HepG2 (cell line): ENCODE results near the gene ETF1. TPM values are rescaled to one million over a fixed set of nuclear protein-coding genes. Genes with fewer than 3 reads are reported as not detected.

Experiments
- FOXC1 ChIP-seq: sonication (generic); formaldehyde crosslinking; IDR thresholded peaks from 2 replicates; pipeline ENCODE4 v1.8.0; 2022; ENCODE audit warnings: mild to moderate bottlenecking, missing genetic modification reagents, borderline replicate concordance
- HIVEP1 ChIP-seq: sonication (generic); formaldehyde crosslinking; IDR thresholded peaks from 2 replicates; pipeline ENCODE4 v1.4.0; 2020; ENCODE audit warnings: mild to moderate bottlenecking, missing genetic modification reagents
- MAFK ChIP-seq, 2 experiments: IDR thresholded peaks in 1 of 2; conservative IDR thresholded peaks in 1 of 2; 2 replicates each; pipeline ENCODE4 v1.6.1; 2011; ENCODE audit warnings: improper control_type of control experiment in 2 of 2, low read length in 2 of 2
- MAZ ChIP-seq, 2 experiments: sonication (generic) in 1 of 2; formaldehyde crosslinking in 1 of 2; IDR thresholded peaks; 2 replicates each; pipeline versions ENCODE4 v1.5.0 to v1.6.1; 2012 to 2020; ENCODE audit warnings: low read depth in 2 of 2, mild to moderate bottlenecking in 2 of 2, borderline replicate concordance in 1 of 2, improper control_type of control experiment in 1 of 2, low read length in 1 of 2, missing genetic modification reagents in 1 of 2, moderate library complexity in 1 of 2
- MEF2D ChIP-seq: sonication (generic); formaldehyde crosslinking; IDR thresholded peaks from 2 replicates; pipeline ENCODE4 v1.5.1; 2020; ENCODE audit warnings: mild to moderate bottlenecking, missing genetic modification reagents
- MIXL1 ChIP-seq: IDR thresholded peaks from 2 replicates; pipeline ENCODE4 v1.6.1; 2016
- NONO ChIP-seq, 2 experiments: fragments of 450-650 bp in 1 of 2; sonication (generic) in 1 of 2; formaldehyde crosslinking in 1 of 2; IDR thresholded peaks in 1 of 2; conservative IDR thresholded peaks in 1 of 2; 2 replicates each; pipeline versions ENCODE4 v1.6.1 to v1.8.0; 2017 to 2022; ENCODE audit warnings: mild to moderate bottlenecking in 1 of 2, missing genetic modification reagents in 1 of 2, moderate library complexity in 1 of 2
- PAWR ChIP-seq: sonication (generic); formaldehyde crosslinking; IDR thresholded peaks from 2 replicates; pipeline ENCODE4 v1.4.0; 2020; ENCODE audit warnings: missing genetic modification reagents, mild to moderate bottlenecking, borderline replicate concordance
- RBAK ChIP-seq: sonication (generic); formaldehyde crosslinking; IDR thresholded peaks from 2 replicates; pipeline ENCODE4 v1.5.1; 2020; ENCODE audit warnings: mild to moderate bottlenecking, missing genetic modification reagents
- SATB2 ChIP-seq: sonication (generic); formaldehyde crosslinking; IDR thresholded peaks from 2 replicates; pipeline ENCODE4 v1.5.0; 2020; ENCODE audit warnings: missing genetic modification reagents
- WIZ ChIP-seq: sonication (generic); formaldehyde crosslinking; IDR thresholded peaks from 2 replicates; pipeline ENCODE4 v1.5.1; 2020; ENCODE audit warnings: mild to moderate bottlenecking, missing genetic modification reagents
- ZBTB3 ChIP-seq: sonication (generic); formaldehyde crosslinking; IDR thresholded peaks from 2 replicates; pipeline ENCODE4 v1.4.0; 2020; ENCODE audit warnings: low read depth, mild to moderate bottlenecking, moderate library complexity, missing genetic modification reagents, borderline replicate concordance
- ZNF205 ChIP-seq: IDR thresholded peaks from 2 replicates; pipeline ENCODE4 v1.6.1; 2018; ENCODE audit warnings: missing biosample characterization, missing genetic modification reagents
- ZNF253 ChIP-seq: sonication (generic); formaldehyde crosslinking; IDR thresholded peaks from 2 replicates; pipeline ENCODE4 v1.8.0; 2022; ENCODE audit warnings: mild to moderate bottlenecking, missing genetic modification reagents, borderline replicate concordance
- ZNF337 ChIP-seq: sonication (generic); formaldehyde crosslinking; IDR thresholded peaks from 2 replicates; pipeline ENCODE4 v1.5.1; 2020; ENCODE audit warnings: missing genetic modification reagents, low read depth, mild to moderate bottlenecking, borderline replicate concordance
- ZNF451 ChIP-seq: sonication (generic); formaldehyde crosslinking; IDR thresholded peaks from 2 replicates; pipeline ENCODE4 v1.5.0; 2020; ENCODE audit warnings: mild to moderate bottlenecking, missing genetic modification reagents
- ZNF546 ChIP-seq: sonication (generic); formaldehyde crosslinking; conservative IDR thresholded peaks from 2 replicates; pipeline ENCODE4 v1.8.1; 2023; ENCODE audit warnings: mild to moderate bottlenecking, missing genetic modification reagents
- ZNF563 ChIP-seq: sonication (generic); formaldehyde crosslinking; IDR thresholded peaks from 2 replicates; pipeline ENCODE4 v1.8.0; 2022; ENCODE audit warnings: mild to moderate bottlenecking, moderate library complexity, missing genetic modification reagents
- ZSCAN29 ChIP-seq: sonication (generic); formaldehyde crosslinking; conservative IDR thresholded peaks from 2 replicates; pipeline ENCODE4 v1.4.0; 2020; ENCODE audit warnings: mild to moderate bottlenecking, missing genetic modification reagents
- polyA plus RNA-seq, 8 experiments: library from polyadenylated mRNA; depleted of rRNA in 3 of 8; stranded (reverse) in 7 of 8; unstranded in 1 of 8; fragments of >200 nt; fragmentation: Illumina TruSeq in 4 of 8; extraction: Trizol in 4 of 8; gene quantifications; 2 replicates each; pipeline versions ENCODE4 v1.2.1 to v1.2.3, GENCODE V29; 2011 to 2016; ENCODE audit warnings: low read depth in 4 of 8, missing spikeins in 1 of 8, mixed read lengths in 1 of 8; ENCODE audit not compliant: insufficient read depth in 1 of 8
- total RNA-seq, 5 experiments: library from RNA; depleted of rRNA; stranded (reverse); fragments of >200 nt; fragmentation: Illumina TruSeq; extraction: Trizol; gene quantifications; 2 replicates each; pipeline ENCODE4 v1.2.3, GENCODE V29; 2016; ENCODE audit warnings: low read depth in 1 of 5
- TF ChIP-seq, protein P1 (sequence below): IDR thresholded peaks from 2 replicates; pipeline ENCODE4 v1.4.0; 2020; ENCODE audit warnings: mild to moderate bottlenecking, missing genetic modification reagents
- TF ChIP-seq, protein P2 (sequence below): sonication (generic); formaldehyde crosslinking; IDR thresholded peaks from 2 replicates; pipeline ENCODE4 v1.9.0; 2021; ENCODE audit warnings: missing genetic modification reagents, mild to moderate bottlenecking, borderline replicate concordance
- TF ChIP-seq, protein P3 (sequence below): conservative IDR thresholded peaks from 2 replicates; pipeline ENCODE4 v1.6.1; 2018; ENCODE audit warnings: missing genetic modification reagents
- TF ChIP-seq, protein P4 (sequence below): sonication (generic); formaldehyde crosslinking; IDR thresholded peaks from 2 replicates; pipeline ENCODE4 v1.8.1; 2023; ENCODE audit warnings: mild to moderate bottlenecking, missing genetic modification reagents, borderline replicate concordance

The ETF1 gene
- total and polyA plus RNA-seq, 2 of the 13 experiments (the other 11 are each of a cell fraction or from before 2014, with no cell fraction given), result 52.1 to 184 TPM

DNA sequence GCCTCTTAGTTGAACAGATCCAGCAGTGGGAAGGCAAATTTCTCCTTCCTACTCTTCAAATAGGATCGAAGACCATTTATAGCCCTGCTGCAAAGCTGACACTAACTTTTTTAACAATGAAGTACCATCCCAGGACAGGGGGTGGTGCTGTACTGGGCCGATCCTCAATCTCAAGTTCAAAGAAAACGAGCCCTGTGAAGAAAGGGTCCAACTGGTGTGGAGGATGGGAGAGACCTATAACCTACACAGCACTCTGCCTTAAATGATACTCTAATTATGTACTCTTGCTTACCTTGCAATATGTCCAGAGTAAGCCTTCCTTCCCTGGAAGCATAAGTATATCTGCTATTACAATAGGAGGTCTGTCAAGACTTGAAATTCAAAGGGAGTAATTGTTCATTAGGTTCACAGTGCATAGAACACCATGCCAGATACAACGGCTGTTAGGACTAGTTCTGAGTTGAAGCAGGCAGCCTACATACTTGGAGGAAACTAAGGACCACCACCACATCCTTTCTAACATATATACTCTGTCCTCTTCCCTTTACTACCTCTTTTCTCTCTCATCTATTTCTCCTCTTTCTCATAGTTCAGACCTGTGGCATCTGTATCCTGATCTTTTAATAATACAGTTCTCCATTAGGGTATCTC, 6.2 kb downstream of the ETF1 start (continued):
- TF ChIP-seq, protein P1, sequence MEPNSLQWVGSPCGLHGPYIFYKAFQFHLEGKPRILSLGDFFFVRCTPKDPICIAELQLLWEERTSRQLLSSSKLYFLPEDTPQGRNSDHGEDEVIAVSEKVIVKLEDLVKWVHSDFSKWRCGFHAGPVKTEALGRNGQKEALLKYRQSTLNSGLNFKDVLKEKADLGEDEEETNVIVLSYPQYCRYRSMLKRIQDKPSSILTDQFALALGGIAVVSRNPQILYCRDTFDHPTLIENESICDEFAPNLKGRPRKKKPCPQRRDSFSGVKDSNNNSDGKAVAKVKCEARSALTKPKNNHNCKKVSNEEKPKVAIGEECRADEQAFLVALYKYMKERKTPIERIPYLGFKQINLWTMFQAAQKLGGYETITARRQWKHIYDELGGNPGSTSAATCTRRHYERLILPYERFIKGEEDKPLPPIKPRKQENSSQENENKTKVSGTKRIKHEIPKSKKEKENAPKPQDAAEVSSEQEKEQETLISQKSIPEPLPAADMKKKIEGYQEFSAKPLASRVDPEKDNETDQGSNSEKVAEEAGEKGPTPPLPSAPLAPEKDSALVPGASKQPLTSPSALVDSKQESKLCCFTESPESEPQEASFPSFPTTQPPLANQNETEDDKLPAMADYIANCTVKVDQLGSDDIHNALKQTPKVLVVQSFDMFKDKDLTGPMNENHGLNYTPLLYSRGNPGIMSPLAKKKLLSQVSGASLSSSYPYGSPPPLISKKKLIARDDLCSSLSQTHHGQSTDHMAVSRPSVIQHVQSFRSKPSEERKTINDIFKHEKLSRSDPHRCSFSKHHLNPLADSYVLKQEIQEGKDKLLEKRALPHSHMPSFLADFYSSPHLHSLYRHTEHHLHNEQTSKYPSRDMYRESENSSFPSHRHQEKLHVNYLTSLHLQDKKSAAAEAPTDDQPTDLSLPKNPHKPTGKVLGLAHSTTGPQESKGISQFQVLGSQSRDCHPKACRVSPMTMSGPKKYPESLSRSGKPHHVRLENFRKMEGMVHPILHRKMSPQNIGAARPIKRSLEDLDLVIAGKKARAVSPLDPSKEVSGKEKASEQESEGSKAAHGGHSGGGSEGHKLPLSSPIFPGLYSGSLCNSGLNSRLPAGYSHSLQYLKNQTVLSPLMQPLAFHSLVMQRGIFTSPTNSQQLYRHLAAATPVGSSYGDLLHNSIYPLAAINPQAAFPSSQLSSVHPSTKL (CRISPR knock-in tag), result peak; percentile 35; the same call in 1 of the 2 replicates
- TF ChIP-seq PAWR (CRISPR knock-in tag) (no peak), ZBTB3 (CRISPR knock-in tag) (no peak), NONO (IDR thresholded peaks at IDR 0.05) (no peak), NONO (CRISPR knock-in tag; conservative IDR thresholded peaks at IDR 0.05) (no peak), ZNF205 (no peak), HIVEP1 (CRISPR knock-in tag) (no peak), MAZ (IDR thresholded peaks at IDR 0.05; ENCODE audit: borderline replicate concordance, low read depth, low read length) (no peak), MAZ (CRISPR knock-in tag; IDR thresholded peaks at IDR 0.05; ENCODE audit: low read depth) (no peak), SATB2 (CRISPR knock-in tag) (no peak), ZNF546 (CRISPR knock-in tag) (no peak), MIXL1 (CRISPR knock-in tag) (0 out of 2 replicates have a peak, but pooled peaks have one; percentile 14), FOXC1 (CRISPR knock-in tag) (no peak), MAFK (conservative IDR thresholded peaks at IDR 0.05 in 1 of 2, IDR thresholded peaks at IDR 0.05 in 1 of 2; ENCODE audit: low read length in 2 of 2) (peak; percentile 31 to 43; a peak in 1 of 4 replicates), ZNF451 (CRISPR knock-in tag) (no peak), RBAK (no peak), ZNF253 (CRISPR knock-in tag) (no peak), ZNF563 (CRISPR knock-in tag) (no peak), MEF2D (no peak), WIZ (CRISPR knock-in tag) (no peak), ZNF337 (CRISPR knock-in tag) (no peak), ZSCAN29 (no peak)
- TF ChIP-seq, protein P2, sequence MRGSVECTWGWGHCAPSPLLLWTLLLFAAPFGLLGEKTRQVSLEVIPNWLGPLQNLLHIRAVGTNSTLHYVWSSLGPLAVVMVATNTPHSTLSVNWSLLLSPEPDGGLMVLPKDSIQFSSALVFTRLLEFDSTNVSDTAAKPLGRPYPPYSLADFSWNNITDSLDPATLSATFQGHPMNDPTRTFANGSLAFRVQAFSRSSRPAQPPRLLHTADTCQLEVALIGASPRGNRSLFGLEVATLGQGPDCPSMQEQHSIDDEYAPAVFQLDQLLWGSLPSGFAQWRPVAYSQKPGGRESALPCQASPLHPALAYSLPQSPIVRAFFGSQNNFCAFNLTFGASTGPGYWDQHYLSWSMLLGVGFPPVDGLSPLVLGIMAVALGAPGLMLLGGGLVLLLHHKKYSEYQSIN, result no peak
- TF ChIP-seq, protein P3, sequence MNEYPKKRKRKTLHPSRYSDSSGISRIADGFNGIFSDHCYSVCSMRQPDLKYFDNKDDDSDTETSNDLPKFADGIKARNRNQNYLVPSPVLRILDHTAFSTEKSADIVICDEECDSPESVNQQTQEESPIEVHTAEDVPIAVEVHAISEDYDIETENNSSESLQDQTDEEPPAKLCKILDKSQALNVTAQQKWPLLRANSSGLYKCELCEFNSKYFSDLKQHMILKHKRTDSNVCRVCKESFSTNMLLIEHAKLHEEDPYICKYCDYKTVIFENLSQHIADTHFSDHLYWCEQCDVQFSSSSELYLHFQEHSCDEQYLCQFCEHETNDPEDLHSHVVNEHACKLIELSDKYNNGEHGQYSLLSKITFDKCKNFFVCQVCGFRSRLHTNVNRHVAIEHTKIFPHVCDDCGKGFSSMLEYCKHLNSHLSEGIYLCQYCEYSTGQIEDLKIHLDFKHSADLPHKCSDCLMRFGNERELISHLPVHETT (CRISPR knock-in tag), result no peak
- TF ChIP-seq, protein P4, sequence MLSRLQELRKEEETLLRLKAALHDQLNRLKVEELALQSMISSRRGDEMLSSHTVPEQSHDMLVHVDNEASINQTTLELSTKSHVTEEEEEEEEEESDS (CRISPR knock-in tag), result no peak
